GM12801 (cell line): ENCODE data around the gene DENND1A.

Source experiments
- TF ChIP-seq, protein P1 (sequence below): IDR thresholded peaks from one replicate; pipeline ENCODE4 v1.5.1; 2011; ENCODE audit warnings: control low read depth; ENCODE audit not compliant: insufficient read length; ENCODE audit errors: extremely low read depth

Gene DENND1A

DNA sequence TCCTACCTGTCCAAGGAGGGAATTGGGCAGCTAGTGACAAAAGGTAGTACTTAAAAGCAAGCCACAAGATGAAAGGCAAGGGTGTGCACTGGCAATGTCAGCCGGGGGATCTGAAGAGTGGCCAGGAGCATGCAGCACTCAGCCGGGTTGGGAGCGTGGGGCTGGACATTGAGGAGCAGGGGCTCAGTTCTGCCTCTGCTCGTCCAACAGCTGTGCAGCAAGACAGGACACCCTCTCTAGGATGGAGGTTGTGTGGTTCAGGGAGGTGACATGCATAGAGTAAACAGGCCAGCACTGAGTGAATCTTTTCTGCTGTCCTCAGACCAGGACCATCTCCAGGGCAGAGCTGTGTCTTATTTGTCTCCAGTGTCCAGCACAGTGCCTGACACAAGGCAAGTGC is 338.6 kb downstream of the DENND1A start:
- TF ChIP-seq, protein P1, sequence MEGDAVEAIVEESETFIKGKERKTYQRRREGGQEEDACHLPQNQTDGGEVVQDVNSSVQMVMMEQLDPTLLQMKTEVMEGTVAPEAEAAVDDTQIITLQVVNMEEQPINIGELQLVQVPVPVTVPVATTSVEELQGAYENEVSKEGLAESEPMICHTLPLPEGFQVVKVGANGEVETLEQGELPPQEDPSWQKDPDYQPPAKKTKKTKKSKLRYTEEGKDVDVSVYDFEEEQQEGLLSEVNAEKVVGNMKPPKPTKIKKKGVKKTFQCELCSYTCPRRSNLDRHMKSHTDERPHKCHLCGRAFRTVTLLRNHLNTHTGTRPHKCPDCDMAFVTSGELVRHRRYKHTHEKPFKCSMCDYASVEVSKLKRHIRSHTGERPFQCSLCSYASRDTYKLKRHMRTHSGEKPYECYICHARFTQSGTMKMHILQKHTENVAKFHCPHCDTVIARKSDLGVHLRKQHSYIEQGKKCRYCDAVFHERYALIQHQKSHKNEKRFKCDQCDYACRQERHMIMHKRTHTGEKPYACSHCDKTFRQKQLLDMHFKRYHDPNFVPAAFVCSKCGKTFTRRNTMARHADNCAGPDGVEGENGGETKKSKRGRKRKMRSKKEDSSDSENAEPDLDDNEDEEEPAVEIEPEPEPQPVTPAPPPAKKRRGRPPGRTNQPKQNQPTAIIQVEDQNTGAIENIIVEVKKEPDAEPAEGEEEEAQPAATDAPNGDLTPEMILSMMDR: no peak

DNA sequence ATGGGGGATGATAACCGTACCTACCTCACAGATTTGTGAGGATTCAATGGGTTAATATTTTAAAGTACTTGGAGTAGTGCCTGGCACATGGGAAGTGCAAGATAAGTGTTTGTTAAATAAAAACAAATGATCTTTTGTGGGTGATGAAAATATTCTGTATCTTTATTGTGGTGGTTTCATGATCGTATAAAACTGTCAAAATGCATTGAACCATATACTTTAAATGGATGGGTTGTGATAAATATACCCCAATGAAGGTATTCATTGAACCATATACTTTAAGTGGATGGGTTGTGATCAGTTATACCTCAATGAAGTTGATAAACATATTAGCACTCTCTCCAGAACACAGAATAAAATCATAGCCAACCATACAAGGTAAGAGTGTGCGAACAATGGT is 339.4 kb downstream of the DENND1A start:
- TF ChIP-seq, protein P1: no peak

DNA sequence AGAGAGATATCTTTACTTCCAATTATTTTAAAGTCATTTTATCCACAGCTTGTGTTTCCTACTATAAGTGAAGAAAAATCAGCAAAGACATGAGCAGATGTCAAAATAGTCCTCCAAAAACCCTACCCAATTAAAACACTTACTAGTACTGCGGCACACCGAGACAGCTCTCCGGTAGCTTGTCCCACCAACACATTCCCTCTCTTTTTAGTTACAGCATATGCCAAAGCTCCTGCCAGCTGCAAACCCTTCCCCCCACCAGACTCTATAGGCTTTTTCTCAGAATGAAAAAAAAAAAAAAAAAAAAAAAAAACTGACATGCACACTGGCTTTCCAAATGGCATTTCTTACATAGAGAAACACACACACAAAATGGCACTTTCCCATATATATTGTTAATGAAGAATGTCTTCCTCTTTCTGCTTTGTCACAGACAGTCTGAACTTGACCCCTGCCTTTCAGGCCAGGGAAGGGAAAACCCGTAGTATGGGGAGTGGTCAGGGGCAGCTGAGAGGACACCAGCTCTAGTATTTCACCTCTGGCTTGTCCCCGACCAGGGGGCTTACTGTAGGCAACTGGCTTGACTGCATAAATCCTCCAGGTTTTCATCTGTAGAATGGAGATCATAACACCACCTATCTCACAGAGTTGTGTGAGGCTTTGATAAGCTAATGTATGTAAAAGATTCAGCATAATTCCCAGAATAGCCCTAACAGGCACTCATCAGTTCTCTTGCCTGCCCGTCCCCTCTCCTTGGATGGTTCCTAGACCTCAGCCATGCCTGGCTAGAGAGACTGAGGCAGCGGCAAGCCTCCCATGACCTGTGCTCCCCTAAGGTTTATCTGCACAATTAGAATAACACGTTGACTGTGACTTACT is 340.3 kb downstream of the DENND1A start:
- TF ChIP-seq, protein P1: no peak

DNA sequence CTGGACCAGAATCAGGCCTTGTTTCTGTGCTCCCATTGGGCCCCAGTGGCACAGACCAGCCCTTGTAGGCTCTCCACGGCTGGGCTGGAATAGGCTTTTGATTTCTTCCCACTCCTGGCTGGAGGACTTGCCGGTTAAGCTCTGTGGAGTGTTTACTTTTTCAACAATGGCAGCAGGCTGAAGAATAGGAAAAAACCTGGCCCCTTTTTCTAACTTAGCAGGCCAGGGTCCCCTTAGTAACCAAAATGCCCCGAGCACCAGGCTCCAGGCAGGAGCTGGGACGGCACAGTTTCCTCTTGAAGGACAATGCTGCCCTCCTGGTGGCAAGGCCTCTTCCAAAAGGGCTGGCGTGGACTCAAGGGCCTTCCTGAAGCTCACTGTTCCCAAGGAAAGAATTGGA is 343.7 kb downstream of the DENND1A start:
- TF ChIP-seq, protein P1: no peak

DNA sequence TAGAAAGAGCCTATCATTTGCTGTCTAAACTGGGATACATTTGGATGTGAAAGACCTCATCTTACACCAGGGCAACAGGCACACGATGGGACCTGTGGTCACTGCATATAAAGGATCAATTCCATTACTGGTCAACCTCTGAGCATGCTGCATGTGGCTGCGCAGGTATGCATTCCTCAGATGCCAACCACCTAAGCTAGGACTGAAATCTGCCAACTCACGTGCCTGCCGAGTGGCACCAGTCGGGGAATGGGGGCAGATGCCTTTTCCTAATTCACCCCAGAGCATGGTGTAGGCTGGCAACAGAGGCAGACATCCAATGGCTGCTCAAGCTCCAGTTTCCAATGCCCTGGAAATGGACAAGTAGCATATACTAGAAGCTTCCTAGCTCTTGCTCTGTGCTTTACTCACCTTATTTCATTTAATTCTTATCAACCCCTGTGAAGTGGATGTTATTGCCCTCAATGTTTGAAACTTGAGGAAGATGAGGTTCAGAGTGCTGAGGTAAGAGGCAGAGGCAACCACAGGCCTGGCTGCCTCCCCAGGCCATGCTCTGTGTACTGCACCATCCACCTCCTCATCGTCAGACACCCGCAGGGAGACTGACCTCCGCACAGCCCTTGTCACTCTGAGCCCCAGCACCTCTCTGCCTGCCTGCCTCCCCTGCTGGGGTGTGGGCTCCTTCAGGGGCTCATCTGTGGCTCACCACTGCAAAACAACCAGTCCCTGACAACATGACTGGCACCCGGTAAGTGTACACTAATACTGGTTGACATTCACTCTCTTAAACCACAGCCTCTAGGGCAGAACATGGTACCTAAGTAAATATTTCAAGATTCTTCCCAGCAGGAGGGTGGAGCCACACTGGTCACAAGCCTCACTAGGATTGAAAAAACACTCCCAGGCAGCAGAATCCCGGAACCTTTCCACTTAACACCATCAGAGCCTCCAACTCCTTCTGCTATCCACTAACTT is 345.4 kb downstream of the DENND1A start:
- TF ChIP-seq, protein P1: no peak

DNA sequence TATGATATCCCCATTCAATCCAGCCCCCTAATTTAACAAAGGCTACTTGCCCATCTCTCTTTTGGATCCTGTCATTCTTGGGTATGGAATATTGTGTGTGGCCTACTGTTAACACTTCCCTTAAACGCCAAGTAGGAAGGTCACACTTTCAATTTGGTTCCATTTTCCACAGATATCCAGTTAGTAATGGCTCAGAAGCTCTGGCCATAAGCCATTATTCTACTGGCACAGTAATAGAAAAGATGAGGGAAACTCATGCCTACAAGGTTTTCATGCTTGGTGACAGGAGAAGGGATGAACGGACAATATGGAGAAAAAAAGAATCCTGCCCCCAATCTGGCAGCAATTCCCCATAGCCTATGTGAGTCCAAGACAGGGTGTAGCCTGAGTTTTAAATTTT is 346.3 kb downstream of the DENND1A start:
- TF ChIP-seq, protein P1: no peak

DNA sequence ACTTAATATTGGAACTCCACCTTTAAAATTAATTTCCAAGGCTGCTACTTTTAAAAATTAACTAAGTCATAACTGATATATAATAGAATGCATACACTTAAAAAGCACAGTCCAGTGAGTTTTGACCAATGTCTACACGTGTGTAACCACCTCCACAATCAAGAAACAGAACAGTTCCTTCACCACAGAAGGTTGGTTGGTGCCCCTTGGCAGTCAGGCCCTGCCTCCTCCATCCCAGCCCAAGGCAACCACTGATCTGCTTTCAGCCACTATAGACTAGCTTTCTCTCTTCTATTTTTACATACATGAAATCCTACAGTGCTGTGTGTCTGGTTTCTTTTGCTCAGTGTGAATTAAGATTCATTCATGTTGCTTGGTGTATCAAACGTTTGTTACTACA is 358.7 kb downstream of the DENND1A start:
- TF ChIP-seq, protein P1: no peak
